WERI-Rb-1 (cell line): Measurements from ENCODE around the gene RUFY4.

Experiments used
- DNase-seq: peaks from one replicate; pipeline ENCODE4 v3.0.0-alpha.2; 2020
- H3K27ac ChIP-seq: fragments of 250-450 bp; sonication (Bioruptor Pico); 2 replicates; pipeline ENCODE4 v1.5.1; 2020; ENCODE audit warnings: mild to moderate bottlenecking, moderate library complexity
- H3K27me3 ChIP-seq: fragments of 250-450 bp; sonication (Bioruptor Pico); 2 replicates; pipeline ENCODE4 v1.5.1; 2021; ENCODE audit warnings: mild to moderate bottlenecking, low read depth, moderate library complexity; ENCODE audit not compliant: insufficient read depth, severe bottlenecking
- H3K36me3 ChIP-seq: fragments of 250-450 bp; sonication (Bioruptor Pico); 2 replicates; pipeline ENCODE4 v1.5.1; 2020; ENCODE audit warnings: mild to moderate bottlenecking, moderate library complexity
- H3K4me3 ChIP-seq: 2 replicates; pipeline ENCODE4 v1.5.1; 2011; ENCODE audit warnings: low read depth, mild to moderate bottlenecking, control low read depth, low read length
- H3K9me3 ChIP-seq: fragments of 250-450 bp; sonication (Bioruptor Pico); 2 replicates; pipeline ENCODE4 v1.5.1; 2021; ENCODE audit warnings: mild to moderate bottlenecking, moderate library complexity; ENCODE audit not compliant: severe bottlenecking
- CTCF ChIP-seq: IDR thresholded peaks from 2 replicates; pipeline ENCODE4 v1.5.1; 2011; ENCODE audit warnings: low read depth, mild to moderate bottlenecking, control low read depth, inconsistent platforms, low read length

RUFY4 gene

GRCh38 chr2:218123986-218124385, 54.9 kb downstream of the RUFY4 start:
- Histone ChIP-seq H3K27me3 (no peaks in the 10 kb centered on the region), H3K4me3 (no peak overlapping the region), H3K27ac (no peak overlapping the region), H3K9me3 (no peaks in the 10 kb centered on the region), H3K36me3 (no peaks in the 10 kb centered on the region)
- TF ChIP-seq CTCF: no peak
- DNase-seq: no peak

- Histone ChIP-seq H3K4me3 (no peak overlapping the region), H3K27me3 (no peaks in the 10 kb centered on the region), H3K9me3 (no peaks in the 10 kb centered on the region), H3K36me3 (no peaks in the 10 kb centered on the region), H3K27ac (no peak overlapping the region)
- no peak for DNase-seq
- no peak for TF ChIP-seq CTCF
Observed at GRCh38 chr2:218125095-218125494, 56.0 kb downstream of the RUFY4 start.

GRCh38 chr2:218125626-218126080, 56.6 kb downstream of the RUFY4 start, which contains the start of gene CXCR2:
Gene CXCR2, plus strand, starts transcription at chr2:218126028. Its CDS starts 8,774 bp downstream, at chr2:218134802.
- no peaks in the 10 kb centered on the region for H3K9me3 ChIP-seq
- no peaks in the 10 kb centered on the region for H3K36me3 ChIP-seq
- H3K27ac ChIP-seq: no peak within 1 kb of the TSS
- no peak for DNase-seq
- TF ChIP-seq CTCF: no peak
- H3K27me3 ChIP-seq: no peaks in the 10 kb centered on the region
- H3K4me3 ChIP-seq: no peak within 1 kb of the TSS

- Histone ChIP-seq H3K27ac (no peak overlapping the region), H3K36me3 (no peaks in the 10 kb centered on the region), H3K9me3 (no peaks in the 10 kb centered on the region), H3K4me3 (no peak overlapping the region), H3K27me3 (no peaks in the 10 kb centered on the region)
- DNase-seq: no peak
- no peak for TF ChIP-seq CTCF
Observed at GRCh38 chr2:218127929-218128455, 58.9 kb downstream of the RUFY4 start.

- TF ChIP-seq CTCF: no peak
- no peak for DNase-seq
Observed at GRCh38 chr2:218128781-218129457, 59.9 kb downstream of the RUFY4 start.

More at GRCh38 chr2:218128781-218129457, 59.9 kb downstream of the RUFY4 start:
- Histone ChIP-seq H3K9me3 (no peaks in the 10 kb centered on the region), H3K36me3 (no peaks in the 10 kb centered on the region), H3K27me3 (no peaks in the 10 kb centered on the region), H3K4me3 (no peak overlapping the region), H3K27ac (no peak overlapping the region)
